Trophoblast cell (in vitro differentiated cells and primary cell): Measurements from ENCODE around the gene CDKN2AIP.

ENCODE experiments used
- DNase-seq, 2 donors: peaks; one replicate each; pipeline ENCODE4 v3.0.0-alpha.2; 2016
- H2AFZ ChIP-seq: 2 replicates; pipeline ENCODE4 v1.6.1; 2013; ENCODE audit warnings: low read length, moderate library complexity, mild to moderate bottlenecking; ENCODE audit not compliant: insufficient read depth, poor library complexity
- H2AK5ac ChIP-seq: 2 replicates; pipeline ENCODE4 v1.6.1; 2013; ENCODE audit warnings: mild to moderate bottlenecking, low read length
- H2BK120ac ChIP-seq: 2 replicates; pipeline ENCODE4 v1.6.1; 2013; ENCODE audit warnings: low read length, mild to moderate bottlenecking, moderate library complexity; ENCODE audit not compliant: insufficient read depth, poor library complexity
- H2BK12ac ChIP-seq: 2 replicates; pipeline ENCODE4 v1.6.1; 2013; ENCODE audit warnings: mild to moderate bottlenecking, low read length, moderate library complexity
- H2BK5ac ChIP-seq: 2 replicates; pipeline ENCODE4 v1.6.1; 2013; ENCODE audit warnings: low read length, low read depth, moderate library complexity, mild to moderate bottlenecking; ENCODE audit not compliant: poor library complexity
- H3K14ac ChIP-seq: 2 replicates; pipeline ENCODE4 v1.6.1; 2013; ENCODE audit warnings: mild to moderate bottlenecking, low read length
- H3K18ac ChIP-seq: 2 replicates; pipeline ENCODE4 v1.6.1; 2013; ENCODE audit warnings: mild to moderate bottlenecking, low read length
- H3K23ac ChIP-seq: 2 replicates; pipeline ENCODE4 v1.6.1; 2013; ENCODE audit warnings: low read length
- H3K27ac ChIP-seq: 2 replicates; pipeline ENCODE4 v1.5.1; 2013; ENCODE audit warnings: low read depth, mild to moderate bottlenecking, inconsistent platforms, low read length, moderate library complexity
- H3K27me3 ChIP-seq: 2 replicates; pipeline ENCODE4 v1.6.1; 2013; ENCODE audit warnings: inconsistent platforms, mild to moderate bottlenecking, low read length, moderate library complexity; ENCODE audit not compliant: insufficient read depth
- H3K36me3 ChIP-seq, 2 experiments: 1 replicate in 1 of 2; 2 replicates in 1 of 2; pipeline ENCODE4 v1.6.1; 2013; ENCODE audit warnings: low read length in 2 of 2, mild to moderate bottlenecking in 2 of 2, moderate library complexity in 1 of 2; ENCODE audit not compliant: insufficient read depth in 2 of 2, control insufficient read depth in 1 of 2
- H3K4ac ChIP-seq: 2 replicates; pipeline ENCODE4 v1.6.1; 2013; ENCODE audit warnings: low read depth, mild to moderate bottlenecking, low read length, moderate library complexity
- H3K4me1 ChIP-seq, 2 experiments: 1 replicate in 1 of 2; 2 replicates in 1 of 2; pipeline ENCODE4 v1.6.1; 2013; ENCODE audit warnings: low read length in 2 of 2, mild to moderate bottlenecking in 2 of 2, moderate library complexity in 1 of 2; ENCODE audit not compliant: insufficient read depth in 2 of 2, control insufficient read depth in 1 of 2
- H3K4me2 ChIP-seq: 2 replicates; pipeline ENCODE4 v1.6.1; 2013; ENCODE audit warnings: inconsistent platforms, mild to moderate bottlenecking, low read length, moderate library complexity
- H3K4me3 ChIP-seq: 2 replicates; pipeline ENCODE4 v1.5.1; 2013; ENCODE audit warnings: mild to moderate bottlenecking, low read depth, low read length, inconsistent platforms
- H3K79me1 ChIP-seq: one replicate; pipeline ENCODE4 v1.6.1; 2013; ENCODE audit warnings: low read length
- H3K79me2 ChIP-seq: 2 replicates; pipeline ENCODE4 v1.6.1; 2013; ENCODE audit warnings: low read length, mild to moderate bottlenecking; ENCODE audit not compliant: control insufficient read depth, insufficient read depth, poor library complexity
- H3K9ac ChIP-seq: 2 replicates; pipeline ENCODE4 v1.6.1; 2013; ENCODE audit warnings: mild to moderate bottlenecking, low read length
- H3K9me3 ChIP-seq: 2 replicates; pipeline ENCODE4 v1.6.1; 2013; ENCODE audit warnings: low read depth, mild to moderate bottlenecking, control low read depth, inconsistent platforms, low read length; ENCODE audit not compliant: insufficient read depth
- H4K12ac ChIP-seq: 2 replicates; pipeline ENCODE4 v1.6.1; 2013; ENCODE audit warnings: low read depth, mild to moderate bottlenecking, low read length, moderate library complexity
- H4K8ac ChIP-seq: 2 replicates; pipeline ENCODE4 v1.6.1; 2013; ENCODE audit warnings: low read depth, mild to moderate bottlenecking, low read length, moderate library complexity
- H4K91ac ChIP-seq: one replicate; pipeline ENCODE4 v1.6.1; 2013; ENCODE audit warnings: low read depth, mild to moderate bottlenecking, low read length, moderate library complexity
- WGBS: extraction: QIAGEN DNeasy Blood & Tissue Kit; methylation state at CpG from one replicate; pipeline ENCODE4 v1.1.7; 2013; ENCODE audit warnings: missing lambda C conversion rate; ENCODE audit not compliant: insufficient read length, insufficient coverage; ENCODE audit errors: extremely low coverage; 5-methylcytosine and 5-hydroxymethylcytosine counted together

CDKN2AIP gene

GRCh38 chr4:183401473-183401872 lies 43.0 kb upstream of the CDKN2AIP start:
- Histone ChIP-seq H4K12ac (no peak overlapping the region), H3K14ac (no peak overlapping the region), H3K18ac (no peak overlapping the region), H4K91ac (no peak overlapping the region), H3K79me2 (no peaks in the 10 kb centered on the region), H2BK5ac (no peak overlapping the region), H2BK12ac (no peak overlapping the region), H3K4ac (no peak overlapping the region), H2AK5ac (no peak overlapping the region), H3K23ac (no peak overlapping the region), H3K27me3 (no peaks in the 10 kb centered on the region), H4K8ac (no peak overlapping the region), H3K27ac (no peak overlapping the region), H3K9me3 (no peaks in the 10 kb centered on the region), H3K79me1 (peaks cover 2% of the 10 kb centered on the region), H2AFZ (no peak overlapping the region), H3K4me1 (peaks cover 3 to 4% of the 10 kb centered on the region in 2 experiments), H3K9ac (no peak overlapping the region), H3K4me3 (no peak overlapping the region), H3K4me2 (no peak overlapping the region), H3K36me3 (no peaks in the 10 kb centered on the region), H2BK120ac (no peak overlapping the region)
- DNase-seq = peak in 1 of 2 donors; percentile 45
- WGBS = no CpG with 5 or more reads among the region's 4 CpGs

- Histone ChIP-seq H4K91ac (no peak overlapping the region), H2BK5ac (no peak overlapping the region), H3K79me1 (peaks cover 2% of the 10 kb centered on the region), H3K4me3 (no peak overlapping the region), H3K36me3 (no peaks in the 10 kb centered on the region), H3K4me2 (no peak overlapping the region), H3K27ac (no peak overlapping the region), H3K4ac (no peak overlapping the region), H3K9ac (no peak overlapping the region), H3K14ac (no peak overlapping the region), H3K9me3 (no peaks in the 10 kb centered on the region), H3K27me3 (no peaks in the 10 kb centered on the region), H4K12ac (no peak overlapping the region), H3K79me2 (no peaks in the 10 kb centered on the region), H2AFZ (no peak overlapping the region), H3K4me1 (peaks cover 3 to 4% of the 10 kb centered on the region in 2 experiments), H3K18ac (no peak overlapping the region), H2AK5ac (no peak overlapping the region), H4K8ac (no peak overlapping the region), H2BK120ac (no peak overlapping the region), H3K23ac (no peak overlapping the region), H2BK12ac (no peak overlapping the region)
- no CpG with 5 or more reads among the region's 4 CpGs for WGBS
- DNase-seq = no peak
These were observed 41.7 kb upstream of the CDKN2AIP start for GRCh38 chr4:183402771-183403170.

- H3K79me2 ChIP-seq = no peaks in the 10 kb centered on the region
- no peak overlapping the region for H2AK5ac ChIP-seq
- no peak overlapping the region for H3K4ac ChIP-seq
- H3K4me3 ChIP-seq = no peak overlapping the region
- no peaks in the 10 kb centered on the region for H3K9me3 ChIP-seq
- no peak overlapping the region for H4K12ac ChIP-seq
- H2BK5ac ChIP-seq = no peak overlapping the region
- no peaks in the 10 kb centered on the region for H3K36me3 ChIP-seq
- H3K4me1 ChIP-seq = no peaks in the 10 kb centered on the region
- DNase-seq = peak in 1 of 2 donors; percentile 12
- WGBS = no CpG with 5 or more reads among the region's 9 CpGs
- H2AFZ ChIP-seq = no peak overlapping the region
- no peak overlapping the region for H4K91ac ChIP-seq
- H3K18ac ChIP-seq = no peak overlapping the region
- H3K27me3 ChIP-seq = no peaks in the 10 kb centered on the region
- H3K23ac ChIP-seq = no peak overlapping the region
- H2BK12ac ChIP-seq = no peak overlapping the region
- H3K4me2 ChIP-seq = no peak overlapping the region
- no peak overlapping the region for H2BK120ac ChIP-seq
- no peak overlapping the region for H4K8ac ChIP-seq
- no peaks in the 10 kb centered on the region for H3K79me1 ChIP-seq
- H3K27ac ChIP-seq = no peak overlapping the region
- no peak overlapping the region for H3K14ac ChIP-seq
- no peak overlapping the region for H3K9ac ChIP-seq
These were observed 41.0 kb upstream of the CDKN2AIP start for GRCh38 chr4:183403486-183403885.

- Histone ChIP-seq H3K9ac (no peak overlapping the region), H2BK5ac (no peak overlapping the region), H3K14ac (no peak overlapping the region), H3K4ac (no peak overlapping the region), H3K27ac (no peak overlapping the region), H3K79me2 (no peaks in the 10 kb centered on the region), H3K18ac (no peak overlapping the region), H3K79me1 (no peaks in the 10 kb centered on the region), H2BK12ac (no peak overlapping the region), H2AK5ac (no peak overlapping the region), H3K4me2 (no peak overlapping the region), H3K4me1 (no peaks in the 10 kb centered on the region), H4K12ac (no peak overlapping the region), H3K36me3 (no peaks in the 10 kb centered on the region), H2BK120ac (no peak overlapping the region), H3K4me3 (no peak overlapping the region), H3K27me3 (no peaks in the 10 kb centered on the region), H4K8ac (no peak overlapping the region), H3K23ac (no peak overlapping the region), H4K91ac (no peak overlapping the region), H3K9me3 (no peaks in the 10 kb centered on the region), H2AFZ (no peak overlapping the region)
- WGBS = no CpG with 5 or more reads among the region's 4 CpGs
- no peak for DNase-seq
These were observed 40.5 kb upstream of the CDKN2AIP start for GRCh38 chr4:183403961-183404360.
